NCI-H2081 (cell line): ENCODE data around the gene SIAH2.

Source experiments
- DNase-seq, 2 experiments: peaks; one replicate each; lab custom pipeline; 2025; lab: John Stamatoyannopoulos, UW

The SIAH2 gene

GRCh38 chr3:150773616-150774192 lies 10.7 kb upstream of the SIAH2 start:
- DNase-seq = no peak

GRCh38 chr3:150771600-150771999 lies 8.6 kb upstream of the SIAH2 start:
- DNase-seq = no peak

- no peak for DNase-seq
Observed at GRCh38 chr3:150770681-150771080, 7.7 kb upstream of the SIAH2 start.

- no peak for DNase-seq
Observed at GRCh38 chr3:150766742-150767141, 3.8 kb upstream of the SIAH2 start.

- DNase-seq = no peak
Observed at GRCh38 chr3:150765949-150766720, 3.2 kb upstream of the SIAH2 start.

GRCh38 chr3:150764967-150765366 lies 2.0 kb upstream of the SIAH2 start:
- no peak for DNase-seq

- peak in 1 of 2 experiments; percentile 15 for DNase-seq
Observed at GRCh38 chr3:150764566-150764965, 1.6 kb upstream of the SIAH2 start.

GRCh38 chr3:150763841-150764483 lies 993 bp upstream of the SIAH2 start:
- DNase-seq = peak; percentile 85 to 86

- DNase-seq = no peak
Observed at GRCh38 chr3:150762662-150763121, 277 bp downstream of the SIAH2 start.

GRCh38 chr3:150761831-150762661 lies 923 bp downstream of the SIAH2 start:
- peak; percentile 51 to 73 for DNase-seq

GRCh38 chr3:150760431-150761200 lies 2.4 kb downstream of the SIAH2 start:
- no peak for DNase-seq

- no peak for DNase-seq
Observed at GRCh38 chr3:150759947-150760346, 3.0 kb downstream of the SIAH2 start.

GRCh38 chr3:150759319-150759718 lies 3.6 kb downstream of the SIAH2 start:
- no peak for DNase-seq

GRCh38 chr3:150757768-150758167 lies 5.2 kb downstream of the SIAH2 start:
- DNase-seq = no peak

- DNase-seq = no peak
Observed at GRCh38 chr3:150757364-150757763, 5.6 kb downstream of the SIAH2 start.

- no peak for DNase-seq
Observed at GRCh38 chr3:150756491-150757059, 6.4 kb downstream of the SIAH2 start.

- no peak for DNase-seq
Observed at GRCh38 chr3:150755902-150756301, 7.1 kb downstream of the SIAH2 start.

GRCh38 chr3:150754896-150755295 lies 8.1 kb downstream of the SIAH2 start:
- DNase-seq = no peak

- no peak for DNase-seq
Observed at GRCh38 chr3:150751781-150752263, 11.1 kb downstream of the SIAH2 start.

GRCh38 chr3:150749255-150749654 lies 13.7 kb downstream of the SIAH2 start:
- no peak for DNase-seq

- DNase-seq = no peak
Observed at GRCh38 chr3:150748684-150749047, 14.3 kb downstream of the SIAH2 start.
